HEK293T (cell line): ENCODE measurements around the gene SLC9C2.

Source experiments
- ARNT ChIP-seq: fragments of 450-650 bp; IDR thresholded peaks from 2 replicates; pipeline ENCODE4 v1.6.1; 2017; ENCODE audit warnings: mild to moderate bottlenecking
- BHLHE40 ChIP-seq: fragments of 450-650 bp; IDR thresholded peaks from 2 replicates; pipeline ENCODE4 v1.6.1; 2016; ENCODE audit warnings: mild to moderate bottlenecking, moderate library complexity, borderline replicate concordance
- FOXA1 ChIP-seq: fragments of 450-650 bp; IDR thresholded peaks from 2 replicates; pipeline ENCODE4 v1.6.1; 2016; ENCODE audit warnings: mild to moderate bottlenecking
- FOXM1 ChIP-seq: fragments of 450-650 bp; IDR thresholded peaks from 2 replicates; pipeline ENCODE4 v1.6.1; 2017; ENCODE audit warnings: mild to moderate bottlenecking, borderline replicate concordance
- L3MBTL2 ChIP-seq: fragments of 450-650 bp; conservative IDR thresholded peaks from 2 replicates; pipeline ENCODE4 v1.6.1; 2016; ENCODE audit warnings: mild to moderate bottlenecking
- PKNOX1 ChIP-seq: fragments of 450-650 bp; IDR thresholded peaks from 2 replicates; pipeline ENCODE4 v1.6.1; 2016
- SP1 ChIP-seq: fragments of 450-650 bp; IDR thresholded peaks from 2 replicates; pipeline ENCODE4 v1.6.1; 2017
- SUZ12 ChIP-seq: fragments of 450-650 bp; IDR thresholded peaks from 2 replicates; pipeline ENCODE4 v1.6.1; 2016; ENCODE audit warnings: mild to moderate bottlenecking
- TARDBP ChIP-seq: fragments of 450-650 bp; IDR thresholded peaks from 2 replicates; pipeline ENCODE4 v1.6.1; 2016
- ZNF384 ChIP-seq: fragments of 450-650 bp; IDR thresholded peaks from 2 replicates; pipeline ENCODE4 v1.6.1; 2016

- TF ChIP-seq SUZ12 = no peak
- no peak for TF ChIP-seq SP1
- TF ChIP-seq TARDBP = no peak
- TF ChIP-seq L3MBTL2 = no peak
- TF ChIP-seq PKNOX1 = no peak
- TF ChIP-seq FOXM1 = no peak
- TF ChIP-seq ZNF384 = no peak
- TF ChIP-seq BHLHE40 = no peak
- TF ChIP-seq ARNT = no peak
- no peak for TF ChIP-seq FOXA1
These were observed 57.2 kb downstream of the SLC9C2 start for GRCh38 chr1:173545688-173546087.
